Mucosa of descending colon (tissue), 3 donors: ENCODE results near the gene LIMCH1. TPM values are rescaled to one million over a fixed set of nuclear protein-coding genes. Genes with fewer than 3 reads are reported as not detected.

Experiments
- ATAC-seq: fragments of 200-7000 bp; cut with Tn5 transposase; one replicate; pipeline ENCODE4 v1.9.1; 2020; ENCODE audit warnings: mild to moderate bottlenecking, moderate library complexity
- DNase-seq, 3 donors: peaks; one replicate each; pipeline ENCODE4 v3.0.0-alpha.2; 2020
- H3K36me3 ChIP-seq: fragments of 200-600 bp; one replicate; pipeline ENCODE4 v1.8.0; 2021; ENCODE audit warnings: low read depth, mild to moderate bottlenecking
- H3K4me1 ChIP-seq: fragments of 200-600 bp; one replicate; pipeline ENCODE4 v1.8.0; 2021; ENCODE audit warnings: low read depth, mild to moderate bottlenecking
- H3K4me3 ChIP-seq: fragments of 200-600 bp; one replicate; pipeline ENCODE4 v1.8.0; 2021; ENCODE audit warnings: mild to moderate bottlenecking
- H3K9me3 ChIP-seq: fragments of 200-600 bp; one replicate; pipeline ENCODE4 v1.8.0; 2021; ENCODE audit warnings: mild to moderate bottlenecking
- CTCF ChIP-seq: fragments of 200-600 bp; IDR thresholded peaks from one replicate; pipeline ENCODE4 v1.8.0; 2022; ENCODE audit warnings: antibody characterized with exemption, mild to moderate bottlenecking
- intact Hi-C, 2 donors: fragments of 100-400 bp; cut with DNase I in 1 of 2; cut with micrococcal nuclease in 1 of 2; formaldehyde crosslinking; loops; one replicate each; pipeline versions ENCODE4 v1.11.0 to v1.11.1; 2022; cut with DNase I, micrococcal nuclease
- total RNA-seq, 3 donors: library from RNA; stranded (reverse); fragmentation: NEBNext Ultra II Directional in 2 of 3; extraction: Animal tissue kit (Norgen Biotek cat#: 25700) in 2 of 3; gene quantifications; one replicate each; pipeline versions ENCODE4 v1.2.1 to v1.2.4, GENCODE V29; 2021 to 2023
- donor health status: DM: no; HTN: no; CAD: no; lungs with moderate emphysema.
- donor health status: DM: no; HTN: no; CAD: no.
- donor health status: DM: no; HTN: yes; CAD: no.

The LIMCH1 gene
- total RNA-seq, 3 donors from 2014 or later, result 9.2 to 15.7 (median 9.6) TPM

DNA sequence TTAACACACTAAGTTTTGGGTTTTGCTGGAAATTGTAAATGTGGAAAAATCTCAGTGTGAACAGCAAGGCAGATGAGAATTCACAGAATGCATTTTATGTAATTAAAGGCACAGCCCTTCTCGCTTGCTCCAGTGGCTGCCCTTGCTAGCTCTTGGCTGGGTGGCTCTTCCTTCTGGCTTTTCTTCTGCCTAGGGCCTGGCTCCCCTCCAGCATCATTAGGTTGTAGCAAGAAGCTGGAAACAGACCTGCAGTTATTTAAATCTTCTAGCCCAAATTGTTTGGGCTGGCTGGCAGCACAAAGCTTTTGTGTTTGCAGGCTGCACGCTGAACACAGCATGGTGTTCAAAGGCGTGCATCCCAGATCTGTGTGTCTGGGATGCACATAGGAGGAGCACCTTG is 56.5 kb downstream of the LIMCH1 start:
- no peak for ATAC-seq
- Histone ChIP-seq H3K36me3 (no peaks in the 10 kb centered on the region), H3K4me1 (no peaks in the 10 kb centered on the region), H3K9me3 (no peaks in the 10 kb centered on the region), H3K4me3 (no peak overlapping the region)
- intact Hi-C loops, result no loop called here
- TF ChIP-seq CTCF, result no peak
- no peak for DNase-seq

DNA sequence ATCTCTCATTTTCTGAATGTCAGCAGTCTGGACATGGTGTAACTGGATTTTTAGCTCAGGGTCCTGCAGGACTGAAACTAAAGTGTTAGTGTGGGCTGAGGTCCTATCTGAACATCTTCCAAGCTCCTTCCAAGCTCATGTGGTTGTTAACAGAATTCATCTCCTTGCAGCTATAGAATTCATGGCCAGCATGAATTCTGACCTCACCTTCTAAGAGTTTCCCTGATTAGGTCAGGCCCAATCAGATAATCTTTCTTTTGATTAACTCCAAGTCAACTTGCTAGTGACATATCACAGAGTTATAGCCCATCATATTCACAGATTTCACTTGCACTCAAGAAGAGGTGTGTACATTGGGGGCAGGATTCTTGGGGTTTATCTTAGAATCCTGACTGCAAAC is 59.5 kb downstream of the LIMCH1 start:
- no peak for TF ChIP-seq CTCF
- DNase-seq, result no peak
- no peak for ATAC-seq
- intact Hi-C loops, result no loop called here
- Histone ChIP-seq H3K4me1 (no peaks in the 10 kb centered on the region), H3K4me3 (no peak overlapping the region), H3K36me3 (no peaks in the 10 kb centered on the region), H3K9me3 (no peaks in the 10 kb centered on the region)

- Histone ChIP-seq H3K36me3 (no peaks in the 10 kb centered on the region), H3K4me1 (no peaks in the 10 kb centered on the region), H3K4me3 (no peak overlapping the region), H3K9me3 (no peaks in the 10 kb centered on the region)
- no peak for TF ChIP-seq CTCF
- ATAC-seq (no peak), DNase-seq (no peak)
- intact Hi-C loops, result no loop called here
Observed at GRCh38 chr4:41598580-41598979, 60.6 kb downstream of the LIMCH1 start.

DNA sequence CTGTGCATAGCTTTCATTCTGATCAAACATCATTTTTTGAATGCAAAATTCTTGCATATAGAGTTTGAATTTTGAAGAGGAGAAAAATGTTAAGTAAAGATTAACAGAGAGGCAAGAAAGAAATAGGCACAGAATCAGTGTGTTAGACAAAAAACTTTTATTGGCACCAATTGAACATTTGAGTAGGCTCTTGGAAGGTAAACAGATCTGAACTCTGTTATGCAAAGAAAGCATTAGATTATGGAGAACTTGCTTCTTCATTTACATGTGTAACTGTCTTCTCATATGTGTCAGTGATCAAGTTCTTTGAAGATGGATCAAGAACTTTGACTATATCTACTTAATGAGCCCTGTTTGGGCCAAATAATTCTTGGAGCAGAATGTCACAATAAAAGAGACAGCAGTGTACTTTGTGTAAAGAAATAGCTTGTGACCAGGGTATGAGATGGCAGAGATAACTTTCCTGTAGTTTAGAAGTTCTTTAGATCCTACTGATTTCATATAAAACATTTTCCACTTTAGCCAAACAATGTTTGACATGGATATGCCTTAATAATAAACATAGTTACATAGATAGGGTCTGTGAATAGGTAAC is 61.3 kb downstream of the LIMCH1 start:
- no peaks in the 10 kb centered on the region for H3K4me1 ChIP-seq
- no peak for TF ChIP-seq CTCF
- intact Hi-C loops, result no loop called here
- ATAC-seq (no peak), DNase-seq (no peak)
- no peak overlapping the region for H3K4me3 ChIP-seq
- H3K9me3 ChIP-seq, result no peaks in the 10 kb centered on the region
- H3K36me3 ChIP-seq, result no peaks in the 10 kb centered on the region

DNA sequence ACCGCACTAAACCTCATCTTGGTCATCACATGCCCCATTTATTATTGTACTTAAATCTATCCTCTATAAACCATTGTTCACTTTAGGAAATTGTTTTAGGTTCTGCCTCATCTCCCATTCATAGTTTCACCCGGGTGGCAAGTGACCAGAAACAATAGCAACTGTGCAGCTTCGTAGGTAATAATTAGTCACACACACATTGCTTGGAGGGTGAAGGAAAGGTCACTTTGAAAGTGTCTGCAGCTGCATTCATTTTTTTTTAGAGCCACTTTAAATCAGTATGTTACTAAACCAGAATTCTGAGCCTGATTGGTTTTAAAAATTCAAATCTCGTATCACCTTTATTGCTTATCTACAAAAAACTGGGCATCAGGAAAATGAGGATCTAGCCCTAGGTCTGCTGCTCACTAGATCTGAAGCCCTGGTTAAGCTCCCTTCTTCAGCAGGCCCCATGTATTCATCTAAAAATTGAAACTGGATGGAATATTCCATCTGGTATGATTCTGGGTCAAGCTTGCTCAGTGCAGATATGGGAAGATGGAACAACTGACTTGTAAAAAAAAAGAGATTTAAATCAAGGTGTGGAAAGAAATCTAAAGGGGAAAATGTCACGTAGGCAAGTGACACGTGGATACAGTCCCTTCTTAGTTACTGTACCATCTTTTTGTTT is 62.4 kb downstream of the LIMCH1 start:
- Histone ChIP-seq H3K4me1 (no peaks in the 10 kb centered on the region), H3K36me3 (no peaks in the 10 kb centered on the region), H3K4me3 (no peak overlapping the region), H3K9me3 (no peaks in the 10 kb centered on the region)
- intact Hi-C loops, result no loop called here
- TF ChIP-seq CTCF, result no peak
- no peak for ATAC-seq
- DNase-seq, result no peak
